VCaP (cell line): ENCODE data around the gene TNIK.

Experiments used
- H3K27ac ChIP-seq: fragments of 450-650 bp; 2 replicates; pipeline ENCODE4 v1.5.1; 2017
- CTCF ChIP-seq: fragments of 450-650 bp; conservative IDR thresholded peaks from 2 replicates; pipeline ENCODE4 v1.5.1; 2017; ENCODE audit warnings: mild to moderate bottlenecking, moderate library complexity

TNIK gene

GRCh38 chr3:171437115-171437756 lies 23.0 kb downstream of the TNIK start:
- H3K27ac ChIP-seq, result peak overlapping the region; percentile 52
- TF ChIP-seq CTCF, result no peak

- peak overlapping the region; percentile 52 for H3K27ac ChIP-seq
- TF ChIP-seq CTCF, result no peak
Measured at GRCh38 chr3:171436380-171436779, 23.8 kb downstream of the TNIK start.

- H3K27ac ChIP-seq, result peak overlapping the region; percentile 52
- TF ChIP-seq CTCF, result no peak
Measured at GRCh38 chr3:171435757-171436156, 24.4 kb downstream of the TNIK start.

GRCh38 chr3:171435143-171435542 lies 25.1 kb downstream of the TNIK start:
- H3K27ac ChIP-seq, result no peak overlapping the region
- TF ChIP-seq CTCF, result no peak

- H3K27ac ChIP-seq, result no peak overlapping the region
- no peak for TF ChIP-seq CTCF
Measured at GRCh38 chr3:171432548-171432947, 27.7 kb downstream of the TNIK start.

DNA sequence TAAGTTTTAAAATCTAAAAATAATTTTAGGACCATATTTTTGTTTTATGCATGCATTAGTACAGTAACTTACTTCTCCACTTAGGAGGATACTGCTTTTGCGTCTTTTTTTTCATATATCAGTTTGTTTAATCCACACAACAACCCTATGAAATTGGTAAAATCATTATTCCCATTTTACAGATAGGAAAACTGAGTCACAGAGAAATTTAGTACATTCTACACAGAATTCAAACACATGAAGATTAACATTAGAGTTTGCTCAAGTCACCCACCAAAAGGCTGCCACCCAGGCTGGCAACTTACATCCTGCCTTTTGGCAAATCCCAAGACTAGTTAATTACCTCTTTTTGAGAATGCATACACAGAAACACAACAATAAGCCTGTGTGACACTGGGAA lies 28.7 kb downstream of the TNIK start:
- TF ChIP-seq CTCF, result no peak
- H3K27ac ChIP-seq, result no peak overlapping the region

- no peak overlapping the region for H3K27ac ChIP-seq
- no peak for TF ChIP-seq CTCF
Measured at GRCh38 chr3:171430530-171430929, 29.7 kb downstream of the TNIK start.
